Stimulated activated effector memory CD8-positive, alpha-beta T cell treated with anti-CD3 and anti-CD28 coated beads, Interleukin-12 subunit alpha, Interleukin-12 subunit beta, amount 100 ng/mL, for 72 hours (primary cell): ENCODE measurements around the gene CACNA2D3.

Experiments
- ATAC-seq: fragments of 150-1000 bp; cut with Tn5 transposase; 2 replicates; pipeline ENCODE4 v1.10.0; 2021
- DNase-seq, 2 donors: peaks; one replicate each; pipeline ENCODE4 v3.0.0; 2021 to 2022; ENCODE audit warnings: low spot score in 2 of 2
- H3K27ac Mint-ChIP-seq: one replicate; pipeline ENCODE4 v1.8.0; 2022; ENCODE audit warnings: mild to moderate bottlenecking, mixed read lengths
- H3K36me3 Mint-ChIP-seq: one replicate; pipeline ENCODE4 v1.8.0; 2022; ENCODE audit warnings: mild to moderate bottlenecking, mixed read lengths
- H3K4me1 Mint-ChIP-seq: one replicate; pipeline ENCODE4 v1.8.0; 2022; ENCODE audit warnings: mixed read lengths
- H3K4me3 Mint-ChIP-seq: one replicate; pipeline ENCODE4 v1.8.0; 2022; ENCODE audit warnings: mild to moderate bottlenecking, mixed read lengths
- H3K9me3 Mint-ChIP-seq: one replicate; pipeline ENCODE4 v1.8.0; 2022; ENCODE audit warnings: mixed read lengths

CACNA2D3 gene

DNA sequence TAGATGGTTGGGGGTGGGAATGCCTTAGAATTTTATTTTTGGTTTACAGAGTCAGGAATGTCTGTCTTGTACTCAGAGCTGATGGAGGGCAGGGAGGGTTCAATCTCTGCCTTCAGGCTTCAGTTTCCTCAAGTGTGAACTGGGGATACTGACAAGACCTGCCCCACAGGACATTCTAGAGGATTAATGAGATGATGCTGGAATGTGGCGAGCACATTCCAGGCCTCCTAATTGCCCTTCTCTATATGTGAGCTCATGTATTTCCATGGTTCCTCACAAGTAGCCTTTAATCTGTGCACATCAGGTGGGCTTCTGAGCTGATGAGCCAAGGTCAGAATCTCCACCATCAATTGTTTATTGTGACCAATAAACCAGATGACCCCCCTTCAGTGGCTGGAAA, 90.4 kb downstream of the CACNA2D3 start:
- no peak overlapping the region for H3K27ac Mint-ChIP-seq
- no peak for ATAC-seq

DNA sequence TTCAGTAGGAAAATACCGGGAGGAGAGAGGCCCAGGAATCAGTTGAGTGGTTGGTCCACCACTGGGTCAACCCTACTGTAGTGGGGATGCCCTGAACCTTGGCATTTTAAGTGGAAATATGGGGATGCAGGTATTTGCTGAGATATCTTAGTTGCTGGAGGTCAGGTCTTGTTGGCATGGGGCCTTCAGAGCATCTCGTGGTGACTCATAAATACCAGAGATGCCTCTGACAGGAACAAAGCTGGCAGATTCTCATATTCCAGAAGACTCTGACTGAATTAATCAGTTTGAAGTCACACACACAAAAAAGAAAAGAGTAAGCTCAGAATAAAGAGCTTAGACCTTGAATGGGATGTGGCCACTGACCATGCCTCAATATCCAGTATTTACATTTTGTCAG, 91.6 kb downstream of the CACNA2D3 start:
- DNase-seq = no peak
- no peak for ATAC-seq
- peaks cover 9% of the 10 kb centered on the region for H3K9me3 Mint-ChIP-seq
- no peaks in the 10 kb centered on the region for H3K36me3 Mint-ChIP-seq
- no peak overlapping the region for H3K4me3 Mint-ChIP-seq
- H3K27ac Mint-ChIP-seq = no peak overlapping the region
- H3K4me1 Mint-ChIP-seq = no peaks in the 10 kb centered on the region

More for the DNA sequence above, 90.4 kb downstream of the CACNA2D3 start:
- Mint-ChIP-seq H3K9me3 (peaks cover 12% of the 10 kb centered on the region), H3K4me3 (no peak overlapping the region), H3K4me1 (no peaks in the 10 kb centered on the region), H3K36me3 (no peaks in the 10 kb centered on the region)
- no peak for DNase-seq

DNA sequence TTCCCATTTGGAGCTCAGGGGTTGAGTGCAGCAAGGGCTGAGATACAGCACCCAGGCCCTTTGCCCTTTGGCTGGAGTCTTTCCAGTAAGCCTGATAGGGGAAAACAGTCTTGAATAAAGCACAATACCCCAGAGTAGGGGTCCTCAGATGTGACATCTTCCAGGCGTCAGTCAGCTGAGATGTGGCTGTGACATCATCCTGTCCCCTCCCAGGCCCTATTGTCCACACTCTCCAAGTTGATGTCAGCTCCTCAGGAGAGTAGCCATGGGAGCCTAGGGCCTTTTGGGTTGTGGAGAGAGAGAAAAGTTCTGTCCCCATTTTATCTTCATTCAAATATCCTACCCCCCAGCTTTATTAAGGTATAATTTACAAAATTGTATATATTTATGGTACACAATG, 92.5 kb downstream of the CACNA2D3 start:
- no peak for DNase-seq
- H3K4me1 Mint-ChIP-seq = no peaks in the 10 kb centered on the region
- no peaks in the 10 kb centered on the region for H3K36me3 Mint-ChIP-seq
- no peak overlapping the region for H3K27ac Mint-ChIP-seq
- no peak for ATAC-seq
- H3K4me3 Mint-ChIP-seq = no peak overlapping the region
- peaks cover 9% of the 10 kb centered on the region for H3K9me3 Mint-ChIP-seq

DNA sequence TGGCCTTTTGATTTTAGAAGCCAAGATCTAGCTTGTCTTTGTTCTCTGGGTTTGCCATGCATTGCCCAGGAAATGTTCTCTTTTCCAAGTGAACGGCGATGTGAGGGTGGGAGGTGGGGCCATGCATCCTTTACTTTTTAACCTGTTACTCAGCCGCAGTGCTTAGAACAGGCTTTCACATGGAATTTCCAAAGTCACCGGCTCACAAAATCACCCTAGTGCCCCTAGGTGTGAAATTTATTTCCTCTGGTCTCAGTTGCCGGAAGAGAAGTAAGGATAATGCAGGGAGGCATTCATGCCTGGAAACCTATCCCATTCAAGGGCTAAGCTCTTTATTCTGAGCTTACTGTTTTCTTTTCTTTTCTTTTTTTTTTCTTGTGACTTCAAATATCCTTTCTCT, 93.2 kb downstream of the CACNA2D3 start:
- DNase-seq (no peak), ATAC-seq (no peak)
- Mint-ChIP-seq H3K4me3 (no peak overlapping the region), H3K27ac (no peak overlapping the region), H3K4me1 (no peaks in the 10 kb centered on the region), H3K36me3 (no peaks in the 10 kb centered on the region), H3K9me3 (peaks cover 9% of the 10 kb centered on the region)

DNA sequence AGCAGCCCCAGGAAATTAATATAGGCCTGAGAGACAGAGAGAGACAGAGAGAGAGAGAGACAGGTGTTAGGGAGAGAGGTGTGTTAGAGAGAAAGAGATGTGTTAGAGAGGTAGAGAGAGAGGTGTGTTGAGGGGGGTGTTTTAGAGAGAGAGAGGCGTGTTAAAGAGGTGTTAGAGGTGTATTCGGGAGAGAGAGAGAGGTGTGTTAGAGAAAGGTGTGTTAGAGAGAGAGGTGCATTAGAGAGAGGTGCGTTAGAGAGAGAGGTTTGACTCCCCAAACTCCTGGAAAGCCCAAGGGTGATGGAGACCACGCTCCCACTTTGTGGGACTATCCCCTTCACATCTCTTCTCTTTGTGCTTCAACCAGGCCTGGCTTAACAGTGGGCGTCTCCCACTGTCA, 95.5 kb downstream of the CACNA2D3 start:
- DNase-seq (no peak), ATAC-seq (no peak)
- H3K4me1 Mint-ChIP-seq = no peaks in the 10 kb centered on the region
- H3K36me3 Mint-ChIP-seq = no peaks in the 10 kb centered on the region
- H3K4me3 Mint-ChIP-seq = no peak overlapping the region
- H3K27ac Mint-ChIP-seq = no peak overlapping the region
- peaks cover 4% of the 10 kb centered on the region for H3K9me3 Mint-ChIP-seq

DNA sequence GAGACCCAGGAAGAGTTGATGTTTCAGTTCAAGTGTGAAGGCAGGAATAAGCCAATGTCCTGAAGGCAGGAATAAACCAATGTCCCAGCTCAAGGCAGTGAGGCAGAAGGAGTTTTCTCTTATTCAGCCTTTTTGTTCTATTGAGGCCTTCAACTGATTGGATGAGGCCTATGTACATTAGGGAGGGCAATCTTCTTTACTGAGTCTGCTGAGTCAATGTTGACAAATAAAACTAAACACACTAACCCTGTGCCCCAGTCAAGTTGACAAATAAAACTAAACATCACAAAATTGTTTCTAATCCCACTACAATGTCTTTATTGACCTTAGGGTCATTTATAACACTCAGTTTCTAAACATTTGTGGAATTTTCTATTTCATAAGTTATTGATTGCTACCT, 100.0 kb downstream of the CACNA2D3 start:
- no peak for ATAC-seq
- Mint-ChIP-seq H3K4me1 (no peaks in the 10 kb centered on the region), H3K4me3 (no peak overlapping the region), H3K27ac (no peak overlapping the region), H3K36me3 (no peaks in the 10 kb centered on the region), H3K9me3 (peaks cover 4% of the 10 kb centered on the region)
- no peak for DNase-seq

DNA sequence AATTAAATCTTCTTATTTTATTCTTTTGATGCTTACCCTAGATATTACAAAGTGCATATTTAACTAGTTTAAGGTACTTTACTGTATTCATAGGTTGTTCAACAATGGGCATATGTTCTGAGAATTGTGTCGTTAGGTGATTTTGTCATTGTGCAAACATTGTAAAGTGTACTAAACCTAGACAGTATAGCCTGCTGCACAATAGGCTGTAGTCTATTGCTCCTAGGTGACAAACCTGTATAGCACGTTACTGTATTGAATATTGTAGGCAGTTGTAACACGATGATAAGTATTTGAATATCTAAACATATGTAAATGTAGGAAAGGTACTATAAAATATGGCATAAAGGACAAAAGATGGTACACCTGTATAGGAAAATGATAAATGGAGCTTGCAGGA, 100.7 kb downstream of the CACNA2D3 start:
- no peak for DNase-seq
- Mint-ChIP-seq H3K4me3 (no peak overlapping the region), H3K36me3 (no peaks in the 10 kb centered on the region), H3K4me1 (no peaks in the 10 kb centered on the region), H3K27ac (no peak overlapping the region), H3K9me3 (peaks cover 4% of the 10 kb centered on the region)
- ATAC-seq = no peak

DNA sequence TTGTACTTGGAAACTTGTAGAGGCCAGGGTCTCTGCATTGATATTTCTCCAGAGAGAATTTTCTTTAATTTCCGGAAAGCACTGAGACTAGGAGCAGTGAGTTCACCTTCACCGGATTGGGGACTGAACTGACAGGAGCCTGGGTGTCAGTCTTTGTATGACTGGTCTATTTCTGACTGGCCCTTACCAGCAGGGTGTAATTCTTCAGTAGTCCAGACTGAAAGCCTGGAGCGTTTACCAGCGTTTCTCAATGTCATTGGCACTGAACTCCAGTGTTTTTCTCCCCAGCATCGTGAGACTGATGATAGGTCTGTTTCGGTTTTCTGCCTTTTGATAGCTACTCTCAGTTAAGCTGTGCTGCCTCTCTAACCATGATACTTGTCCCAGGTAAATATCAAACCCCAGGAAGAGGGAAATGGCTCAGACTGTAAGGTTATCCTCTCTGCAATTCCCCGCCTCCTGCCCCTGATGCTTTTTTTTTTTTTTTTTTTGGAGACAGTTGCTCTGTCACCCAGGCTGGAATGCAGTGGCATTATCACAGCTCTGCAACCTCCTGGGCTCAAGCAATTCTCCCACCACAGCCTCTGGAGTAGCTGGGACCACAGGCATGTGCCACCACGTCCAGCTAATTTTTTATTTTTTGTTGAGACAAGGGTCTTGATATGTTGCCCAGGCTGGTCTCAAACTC, 103.6 kb downstream of the CACNA2D3 start:
- Mint-ChIP-seq H3K27ac (no peak overlapping the region), H3K9me3 (peaks cover 4% of the 10 kb centered on the region), H3K4me1 (no peaks in the 10 kb centered on the region), H3K36me3 (no peaks in the 10 kb centered on the region), H3K4me3 (no peak overlapping the region)
- DNase-seq = no peak
- ATAC-seq = no peak

DNA sequence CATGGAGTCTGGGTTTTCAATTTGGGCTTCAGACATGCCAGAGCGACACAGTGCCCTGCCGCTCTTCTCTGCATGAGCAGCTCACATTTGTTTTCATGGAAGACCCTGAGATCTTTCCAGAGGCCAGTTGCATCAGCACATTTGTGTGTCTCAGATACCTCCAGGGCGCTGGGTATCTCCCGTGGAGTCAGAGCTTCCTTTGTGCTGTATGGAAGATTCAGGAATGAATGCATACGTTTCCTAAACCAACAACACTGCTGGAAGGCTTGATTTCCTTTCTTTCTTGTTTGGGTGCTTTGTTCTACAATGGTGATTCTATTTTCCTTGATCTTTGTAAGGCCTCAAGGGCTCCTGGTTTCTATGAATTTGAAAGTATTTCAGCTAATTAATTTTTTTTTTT, 106.5 kb downstream of the CACNA2D3 start:
- DNase-seq (no peak), ATAC-seq (no peak)
- H3K27ac Mint-ChIP-seq = no peak overlapping the region
- no peak overlapping the region for H3K4me3 Mint-ChIP-seq
- H3K4me1 Mint-ChIP-seq = no peaks in the 10 kb centered on the region
- no peaks in the 10 kb centered on the region for H3K36me3 Mint-ChIP-seq
- H3K9me3 Mint-ChIP-seq = no peaks in the 10 kb centered on the region

DNA sequence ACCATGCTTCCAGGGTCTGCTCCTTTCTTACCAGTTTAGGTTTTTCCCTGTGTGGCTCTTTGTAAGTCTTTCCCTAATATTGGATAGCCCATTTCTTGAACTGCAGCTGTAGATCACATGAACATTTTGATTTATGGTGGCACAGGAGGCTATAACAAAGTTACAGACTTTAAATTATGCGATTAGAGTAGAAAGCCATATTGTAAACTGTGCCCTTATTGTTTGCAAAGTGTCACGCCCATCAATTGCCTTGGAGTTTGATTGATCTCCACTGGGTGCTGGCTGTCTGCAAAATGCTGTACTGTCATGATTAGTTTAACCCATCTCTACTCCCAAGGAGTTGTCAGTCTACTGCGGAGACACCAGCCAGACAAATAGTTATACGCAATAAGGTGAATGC, 110.3 kb downstream of the CACNA2D3 start:
- no peak for ATAC-seq
- Mint-ChIP-seq H3K9me3 (peaks cover 2% of the 10 kb centered on the region), H3K27ac (no peak overlapping the region), H3K36me3 (no peaks in the 10 kb centered on the region), H3K4me3 (no peak overlapping the region), H3K4me1 (no peaks in the 10 kb centered on the region)
- DNase-seq = no peak

DNA sequence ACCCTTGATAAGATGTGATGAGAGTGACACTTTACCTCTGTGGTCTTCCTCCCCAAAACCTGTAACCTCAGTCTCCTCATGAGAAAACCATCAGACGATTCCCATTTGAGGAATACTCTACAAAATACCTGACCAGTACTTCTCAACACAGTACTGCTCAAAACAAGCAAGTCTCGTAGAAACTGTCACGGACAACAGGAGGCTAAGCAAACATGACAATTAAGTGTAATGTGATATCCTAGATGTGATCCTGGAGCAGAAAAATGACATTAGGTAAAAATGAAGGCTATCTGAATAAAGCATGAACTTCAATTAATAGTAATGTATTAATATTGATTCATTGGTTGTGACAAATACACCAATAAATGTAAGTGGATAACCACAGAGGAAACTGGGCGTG, 113.6 kb downstream of the CACNA2D3 start:
- H3K36me3 Mint-ChIP-seq = no peaks in the 10 kb centered on the region
- H3K4me1 Mint-ChIP-seq = no peaks in the 10 kb centered on the region
- no peak overlapping the region for H3K27ac Mint-ChIP-seq
- DNase-seq (no peak), ATAC-seq (no peak)
- peaks cover 2% of the 10 kb centered on the region for H3K9me3 Mint-ChIP-seq
- no peak overlapping the region for H3K4me3 Mint-ChIP-seq

DNA sequence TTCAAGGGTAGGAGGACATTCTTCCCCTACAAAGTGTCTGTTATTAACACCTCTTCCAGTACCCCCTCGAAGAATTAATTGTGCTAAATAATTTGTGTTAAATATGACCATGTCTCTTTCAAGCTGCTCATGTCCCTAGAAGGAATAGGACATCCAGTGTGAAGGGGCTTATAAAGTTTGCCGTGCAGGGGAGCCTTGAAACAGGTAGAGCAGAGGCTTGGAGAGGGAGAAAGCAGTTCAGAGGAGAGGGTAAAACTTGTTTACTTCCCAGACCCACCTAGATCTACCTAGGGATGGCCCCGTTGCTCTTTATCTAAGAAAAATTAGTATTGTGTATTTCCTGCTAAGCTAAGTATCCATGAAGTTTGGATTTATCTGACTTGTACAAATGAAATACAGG, 114.8 kb downstream of the CACNA2D3 start:
- no peak for ATAC-seq
- H3K27ac Mint-ChIP-seq = no peak overlapping the region
- no peaks in the 10 kb centered on the region for H3K36me3 Mint-ChIP-seq
- no peaks in the 10 kb centered on the region for H3K4me1 Mint-ChIP-seq
- no peak overlapping the region for H3K4me3 Mint-ChIP-seq
- H3K9me3 Mint-ChIP-seq = peaks cover 2% of the 10 kb centered on the region
- DNase-seq = no peak

DNA sequence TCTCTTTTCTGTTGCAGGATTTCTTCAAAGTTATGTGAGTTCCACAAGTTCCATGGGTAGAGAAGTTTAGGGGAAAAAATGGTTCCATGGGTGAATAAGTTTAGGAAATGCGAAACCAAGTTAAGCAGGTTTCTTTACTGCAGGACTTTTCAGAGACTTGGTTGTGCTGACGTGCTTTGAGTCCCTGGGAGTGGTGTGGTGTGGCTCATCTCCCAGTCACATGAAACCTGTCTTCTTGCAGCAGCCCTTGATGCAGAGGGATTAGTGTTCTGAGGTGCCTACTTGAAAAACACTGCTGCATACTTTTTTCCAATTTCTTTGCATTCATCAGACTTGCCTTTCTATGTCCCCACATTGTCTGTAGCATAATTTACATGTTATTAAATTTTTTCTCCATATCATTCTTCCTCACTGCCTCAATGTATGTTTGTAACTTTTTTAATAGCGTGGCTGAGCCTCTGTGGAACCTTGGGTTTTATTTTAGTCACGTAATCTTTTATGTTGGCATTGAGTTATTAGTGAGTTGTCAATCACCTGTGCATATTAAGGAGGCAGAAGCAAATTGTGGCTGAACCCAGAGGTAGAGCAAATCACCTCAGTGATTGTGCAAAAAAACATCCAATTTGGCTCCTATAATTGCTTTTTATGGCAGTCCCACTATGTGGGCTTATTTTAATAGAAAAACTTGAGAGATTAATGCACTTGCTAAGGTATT, 115.6 kb downstream of the CACNA2D3 start:
- no peak overlapping the region for H3K27ac Mint-ChIP-seq
- ATAC-seq (no peak), DNase-seq (no peak)
- no peaks in the 10 kb centered on the region for H3K4me1 Mint-ChIP-seq
- H3K4me3 Mint-ChIP-seq = no peak overlapping the region
- peaks cover 2% of the 10 kb centered on the region for H3K9me3 Mint-ChIP-seq
- H3K36me3 Mint-ChIP-seq = no peaks in the 10 kb centered on the region

DNA sequence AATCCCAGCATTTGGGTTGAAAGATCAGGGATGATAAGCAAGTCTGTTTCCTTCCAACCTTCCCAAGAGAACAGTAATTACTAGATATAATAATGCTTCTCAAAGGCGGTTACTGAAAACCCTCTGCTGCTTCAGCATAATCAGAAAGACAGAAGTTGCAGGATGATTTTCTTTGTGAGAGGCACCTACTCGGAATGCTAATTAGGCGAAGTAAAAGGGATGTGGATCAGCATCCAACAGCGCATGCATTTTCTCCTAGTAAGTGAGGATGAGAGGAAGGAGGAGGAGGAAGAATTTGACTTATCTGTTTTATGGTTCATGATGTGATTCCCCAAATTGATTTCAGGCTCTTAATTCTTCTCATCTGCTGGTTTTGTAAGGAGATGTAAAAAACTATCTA, 118.0 kb downstream of the CACNA2D3 start:
- H3K27ac Mint-ChIP-seq = no peak overlapping the region
- no peaks in the 10 kb centered on the region for H3K36me3 Mint-ChIP-seq
- ATAC-seq (no peak), DNase-seq (no peak)
- no peaks in the 10 kb centered on the region for H3K9me3 Mint-ChIP-seq
- H3K4me3 Mint-ChIP-seq = no peak overlapping the region
- no peaks in the 10 kb centered on the region for H3K4me1 Mint-ChIP-seq

DNA sequence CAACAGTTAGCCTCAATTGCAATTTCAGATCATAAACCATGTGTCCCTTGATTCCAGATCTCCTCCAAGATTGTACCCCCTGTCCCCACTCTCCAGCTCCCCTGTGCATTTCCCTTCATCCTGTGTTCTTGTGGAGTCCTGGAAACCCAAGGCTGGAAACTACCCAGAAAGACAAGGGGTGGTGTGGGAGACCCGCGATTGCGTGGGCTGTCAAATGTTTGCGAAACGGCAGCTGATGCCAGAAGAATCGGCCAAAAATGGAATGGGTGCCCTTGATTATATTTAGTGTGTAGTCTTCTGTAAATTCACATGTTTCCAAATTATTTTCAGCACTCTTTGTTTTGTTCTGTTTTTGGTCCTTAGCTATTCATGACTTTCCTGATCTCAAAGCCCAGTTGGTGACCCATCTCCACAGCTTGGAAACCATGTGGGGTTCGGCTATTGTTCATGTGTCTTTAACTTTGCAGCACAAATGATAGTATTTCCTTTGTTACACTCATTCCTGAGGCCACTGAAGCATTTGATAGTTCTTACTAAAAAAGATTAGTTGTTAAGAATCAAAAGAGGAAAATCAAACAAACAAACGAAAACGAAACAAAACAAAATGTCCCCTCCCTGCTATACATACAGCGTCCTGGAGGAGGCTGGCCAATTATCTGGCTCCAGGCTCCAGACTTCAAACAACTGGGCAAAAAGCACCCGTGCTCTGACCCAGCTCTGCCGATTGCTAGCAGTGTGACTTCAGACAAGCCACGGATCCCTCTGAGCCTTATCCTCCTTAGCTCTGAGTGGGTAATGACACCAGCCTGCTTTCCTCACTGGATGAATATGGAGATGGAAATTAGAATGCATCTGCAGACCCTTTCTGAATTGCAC, 120.9 kb downstream of the CACNA2D3 start:
- ATAC-seq = no peak
- Mint-ChIP-seq H3K4me1 (no peaks in the 10 kb centered on the region), H3K4me3 (no peak overlapping the region), H3K27ac (no peak overlapping the region), H3K9me3 (peaks cover 2% of the 10 kb centered on the region), H3K36me3 (no peaks in the 10 kb centered on the region)
- DNase-seq = no peak
